Osteoblast (primary cell): ENCODE data around the gene TAS2R1. TPM values are rescaled to one million over a fixed set of nuclear protein-coding genes. Genes with fewer than 3 reads are reported as not detected.
A peak's percentile ranks its signal among the peaks of the same experiment; 100 is the strongest.
"Not testable (repeated sequence)": the region's sequence is repeated elsewhere in the genome, so short reads cannot be mapped to it uniquely, and the experiment has no call there.

ENCODE experiments used
- DNase-seq: peaks from one replicate; pipeline ENCODE4 v3.0.0; 2011; ENCODE audit warnings: low spot score, mixed read lengths; ENCODE audit not compliant: insufficient read length; ENCODE audit errors: missing footprints
- H2AFZ ChIP-seq: 2 replicates; pipeline ENCODE4 v1.6.0; 2011; ENCODE audit warnings: mild to moderate bottlenecking, low read length
- H3K27ac ChIP-seq: 2 replicates; pipeline ENCODE4 v1.5.1; 2011; ENCODE audit warnings: mild to moderate bottlenecking, low read depth, low read length, moderate library complexity
- H3K27me3 ChIP-seq: 2 replicates; pipeline ENCODE4 v1.6.0; 2012; ENCODE audit warnings: mild to moderate bottlenecking, control low read depth, inconsistent platforms, low read length, moderate library complexity; ENCODE audit not compliant: insufficient read depth
- H3K36me3 ChIP-seq: 2 replicates; pipeline ENCODE4 v1.5.1; 2011; ENCODE audit warnings: mild to moderate bottlenecking, low read length, control low read depth, moderate library complexity; ENCODE audit not compliant: insufficient read depth
- H3K4me1 ChIP-seq: 2 replicates; pipeline ENCODE4 v1.5.1; 2011; ENCODE audit warnings: mild to moderate bottlenecking, low read length, control low read depth, moderate library complexity; ENCODE audit not compliant: insufficient read depth
- H3K4me2 ChIP-seq: 2 replicates; pipeline ENCODE4 v1.6.0; 2011; ENCODE audit warnings: mild to moderate bottlenecking, low read length; ENCODE audit not compliant: insufficient read depth
- H3K4me3 ChIP-seq: fragments of 200-600 bp; sonication (generic); 3 replicates; pipeline ENCODE4 v1.5.1; 2012; ENCODE audit warnings: mild to moderate bottlenecking, low read length, inconsistent platforms; ENCODE audit not compliant: insufficient read depth
- H3K79me2 ChIP-seq: 2 replicates; pipeline ENCODE4 v1.6.0; 2012; ENCODE audit warnings: mild to moderate bottlenecking, low read length, control low read depth, inconsistent platforms; ENCODE audit not compliant: insufficient read depth
- H3K9me3 ChIP-seq: 2 replicates; pipeline ENCODE4 v1.5.1; 2011; ENCODE audit warnings: low read depth, low read length, control low read depth
- H4K20me1 ChIP-seq: 2 replicates; pipeline ENCODE4 v1.6.0; 2012; ENCODE audit warnings: mild to moderate bottlenecking, low read length, control low read depth; ENCODE audit not compliant: insufficient read depth
- total RNA-seq: library from RNA; depleted of rRNA; stranded (reverse); fragments of >200 nt; gene quantifications from 2 replicates; pipeline ENCODE4 v1.2.3, GENCODE V29; 2012
- TF ChIP-seq, protein P1 (sequence below): IDR thresholded peaks from 2 replicates; pipeline ENCODE4 v1.5.1; 2011; ENCODE audit warnings: mild to moderate bottlenecking, low read depth, low read length, moderate library complexity; ENCODE audit errors: extremely low read depth

Gene TAS2R1
- total RNA-seq, 1 donor = not detected

DNA sequence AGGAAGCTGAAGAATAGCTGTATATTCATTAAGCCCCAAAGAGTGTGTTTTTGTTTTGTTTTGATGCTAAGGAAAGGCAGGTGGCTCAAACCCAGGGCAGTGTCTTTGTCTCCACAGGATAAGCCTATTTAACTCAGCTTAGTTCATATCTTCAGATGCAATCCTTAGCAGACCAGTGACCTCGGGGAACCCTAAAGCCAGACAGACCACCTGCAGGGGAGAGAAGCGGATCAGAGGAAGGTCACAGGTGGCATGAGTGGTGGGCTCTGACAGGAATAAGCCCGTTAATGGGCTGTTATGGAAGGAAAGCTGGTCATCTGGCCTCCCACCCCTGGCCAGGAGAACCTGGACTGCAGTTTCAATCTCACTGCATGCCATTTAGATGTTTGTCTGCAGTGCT, 30.8 kb downstream of the TAS2R1 start:
- no peak for DNase-seq
- no peak overlapping the region for H3K4me2 ChIP-seq
- no peaks in the 10 kb centered on the region for H4K20me1 ChIP-seq
- H3K27ac ChIP-seq = no peak overlapping the region
- no peaks in the 10 kb centered on the region for H3K79me2 ChIP-seq
- no peaks in the 10 kb centered on the region for H3K36me3 ChIP-seq
- TF ChIP-seq, protein P1, sequence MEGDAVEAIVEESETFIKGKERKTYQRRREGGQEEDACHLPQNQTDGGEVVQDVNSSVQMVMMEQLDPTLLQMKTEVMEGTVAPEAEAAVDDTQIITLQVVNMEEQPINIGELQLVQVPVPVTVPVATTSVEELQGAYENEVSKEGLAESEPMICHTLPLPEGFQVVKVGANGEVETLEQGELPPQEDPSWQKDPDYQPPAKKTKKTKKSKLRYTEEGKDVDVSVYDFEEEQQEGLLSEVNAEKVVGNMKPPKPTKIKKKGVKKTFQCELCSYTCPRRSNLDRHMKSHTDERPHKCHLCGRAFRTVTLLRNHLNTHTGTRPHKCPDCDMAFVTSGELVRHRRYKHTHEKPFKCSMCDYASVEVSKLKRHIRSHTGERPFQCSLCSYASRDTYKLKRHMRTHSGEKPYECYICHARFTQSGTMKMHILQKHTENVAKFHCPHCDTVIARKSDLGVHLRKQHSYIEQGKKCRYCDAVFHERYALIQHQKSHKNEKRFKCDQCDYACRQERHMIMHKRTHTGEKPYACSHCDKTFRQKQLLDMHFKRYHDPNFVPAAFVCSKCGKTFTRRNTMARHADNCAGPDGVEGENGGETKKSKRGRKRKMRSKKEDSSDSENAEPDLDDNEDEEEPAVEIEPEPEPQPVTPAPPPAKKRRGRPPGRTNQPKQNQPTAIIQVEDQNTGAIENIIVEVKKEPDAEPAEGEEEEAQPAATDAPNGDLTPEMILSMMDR = no peak
- H3K4me1 ChIP-seq = peaks cover 2% of the 10 kb centered on the region
- peaks cover 43% of the 10 kb centered on the region for H3K27me3 ChIP-seq
- H2AFZ ChIP-seq = no peak overlapping the region
- H3K9me3 ChIP-seq = no peaks in the 10 kb centered on the region
- H3K4me3 ChIP-seq = no peak overlapping the region

DNA sequence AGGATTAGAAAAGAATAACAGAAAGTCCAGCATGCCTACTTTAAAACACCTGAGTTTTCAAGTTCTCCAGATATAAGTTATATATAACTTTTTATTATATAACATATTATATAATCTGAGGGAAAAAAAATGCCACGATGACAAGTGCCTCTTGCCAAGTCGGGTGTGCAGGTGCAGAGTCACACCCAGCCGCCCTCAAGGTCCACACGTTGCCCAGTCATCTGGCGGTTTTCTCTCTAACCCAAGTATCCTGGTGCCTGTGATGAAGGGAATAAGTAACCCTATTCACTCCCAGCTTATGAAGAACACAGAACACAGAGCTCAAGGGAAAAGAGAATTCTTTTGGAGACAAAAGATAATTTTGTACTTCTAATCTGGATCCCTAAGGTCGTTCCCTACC, 31.8 kb downstream of the TAS2R1 start:
- H3K27me3 ChIP-seq = peaks cover 43% of the 10 kb centered on the region
- not testable (repeated sequence) for H3K27ac ChIP-seq, H3K4me2 ChIP-seq, H3K4me3 ChIP-seq, H3K9me3 ChIP-seq, H3K4me1 ChIP-seq, H2AFZ ChIP-seq, H4K20me1 ChIP-seq, H3K79me2 ChIP-seq, H3K36me3 ChIP-seq, DNase-seq

DNA sequence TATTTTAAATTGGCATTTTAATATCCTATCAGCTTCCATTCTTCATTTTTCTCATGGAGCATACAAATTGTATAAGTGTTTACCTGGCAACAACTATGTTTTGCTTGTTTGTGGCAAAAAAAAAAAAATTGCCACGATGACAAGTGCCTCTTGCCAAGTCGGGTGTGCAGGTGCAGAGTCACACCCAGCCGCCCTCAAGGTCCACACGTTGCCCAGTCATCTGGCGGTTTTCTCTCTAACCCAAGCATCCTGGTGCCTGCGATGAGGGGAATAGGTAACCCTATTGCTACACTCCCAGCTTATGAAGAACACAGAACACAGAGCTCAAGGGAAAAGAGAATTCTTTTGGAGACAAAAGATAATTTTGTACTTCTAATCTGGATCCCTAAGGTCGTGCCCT, 32.8 kb downstream of the TAS2R1 start:
- H3K9me3 ChIP-seq, H3K27ac ChIP-seq, H3K36me3 ChIP-seq, DNase-seq, H3K4me1 ChIP-seq, H3K79me2 ChIP-seq, H2AFZ ChIP-seq, H3K4me2 ChIP-seq, H4K20me1 ChIP-seq, H3K4me3 ChIP-seq: not testable (repeated sequence)
- peaks cover 47% of the 10 kb centered on the region for H3K27me3 ChIP-seq

DNA sequence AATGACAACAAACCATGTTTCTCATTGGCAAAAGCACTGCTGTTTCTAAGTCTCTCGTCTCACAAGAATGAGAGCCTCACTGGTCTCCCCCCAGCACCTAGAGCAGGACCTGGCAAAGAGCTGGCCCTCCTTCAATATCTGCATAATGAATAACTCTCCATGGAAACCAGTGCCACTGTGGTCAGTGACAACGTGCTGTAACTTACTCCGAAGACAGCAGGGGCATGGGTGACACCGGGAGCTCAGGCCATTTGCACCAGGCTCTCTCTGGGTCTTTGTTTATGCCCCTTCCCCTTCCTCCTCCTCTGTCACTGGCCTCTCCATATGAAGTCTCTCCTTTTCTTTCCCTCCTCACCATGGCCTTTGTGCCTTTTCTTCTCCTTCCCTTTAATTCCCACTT, 33.3 kb downstream of the TAS2R1 start:
- Histone ChIP-seq H4K20me1 (no peaks in the 10 kb centered on the region), H3K27ac (no peak overlapping the region), H3K9me3 (no peaks in the 10 kb centered on the region), H3K4me1 (peaks cover 2% of the 10 kb centered on the region), H3K27me3 (peaks cover 47% of the 10 kb centered on the region), H3K4me2 (peak overlapping the region; percentile 73), H3K4me3 (no peak overlapping the region), H2AFZ (no peak overlapping the region), H3K79me2 (no peaks in the 10 kb centered on the region), H3K36me3 (no peaks in the 10 kb centered on the region)
- no peak for DNase-seq
- TF ChIP-seq, protein P1 = no peak

DNA sequence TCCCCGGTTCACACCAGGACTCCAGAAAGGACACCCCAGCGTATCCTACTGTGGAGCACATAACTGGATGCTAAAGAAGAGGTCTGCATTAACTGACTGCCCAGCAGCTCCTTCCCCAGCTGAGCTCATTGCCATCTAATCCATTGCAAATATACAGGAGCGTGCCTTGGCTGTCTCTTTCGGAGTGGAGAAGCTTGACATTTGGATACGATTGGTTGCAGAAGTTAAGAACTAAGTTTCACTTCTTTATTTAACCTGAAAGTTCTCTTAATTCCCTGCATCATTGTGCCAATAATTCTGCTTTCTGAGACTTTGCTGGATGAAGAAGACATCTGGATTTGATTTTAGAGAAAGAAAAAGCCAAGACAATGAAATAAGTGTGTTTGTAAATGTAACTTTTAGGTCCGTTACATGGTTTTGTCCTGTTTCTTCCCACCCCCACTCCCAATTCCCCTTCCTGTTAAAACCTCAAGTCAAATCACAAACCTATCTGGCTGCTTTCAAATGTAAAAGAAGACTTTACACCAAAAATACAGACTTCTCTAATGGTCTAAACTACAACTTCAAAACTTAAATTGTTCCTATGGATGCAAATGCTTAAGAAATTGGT, 33.9 kb downstream of the TAS2R1 start:
- Histone ChIP-seq H3K4me1 (peaks cover 2% of the 10 kb centered on the region), H2AFZ (peak overlapping the region; percentile 67), H4K20me1 (no peaks in the 10 kb centered on the region), H3K27me3 (peaks cover 47% of the 10 kb centered on the region), H3K27ac (no peak overlapping the region), H3K4me2 (peak overlapping the region; percentile 73), H3K36me3 (no peaks in the 10 kb centered on the region), H3K4me3 (peak overlapping the region; percentile 62), H3K9me3 (no peaks in the 10 kb centered on the region), H3K79me2 (no peaks in the 10 kb centered on the region)
- DNase-seq = no peak
- TF ChIP-seq, protein P1 = no peak
